ENCODE data around the gene SYPL1. TPM values are rescaled to one million over a fixed set of nuclear protein-coding genes. Genes with fewer than 3 reads are reported as not detected.
"Not testable (repeated sequence)": the region's sequence is repeated elsewhere in the genome, so short reads cannot be mapped to it uniquely, and the experiment has no call there.

SYPL1 gene
- total RNA-seq, 2 donors from 2014 or later, result 87.9 to 132 TPM

- H3K9me3 ChIP-seq, result no peaks in the 10 kb centered on the region
- no peaks in the 10 kb centered on the region for H3K36me3 ChIP-seq
- WGBS, result 61% methylated on average over 8 of the region's 8 CpGs
- H3K4me1 ChIP-seq (replicated peaks), result no peaks in the 10 kb centered on the region
- no peak for DNase-seq (ENCODE audit: low spot score)
- intact Hi-C loops (cut with DNase I), result no loop called here
- no peaks in the 10 kb centered on the region for H3K27me3 ChIP-seq (replicated peaks; ENCODE audit: insufficient read depth)
- no peak overlapping the region for H3K27ac ChIP-seq
- TF ChIP-seq POLR2AphosphoS5 (IDR thresholded peaks at IDR 0.05) (no peak), CTCF (IDR thresholded peaks at IDR 0.05) (no peak), POLR2A (IDR thresholded peaks at IDR 0.05) (no peak)
- H3K4me3 ChIP-seq, result no peak overlapping the region
Measured at GRCh38 chr7:106139265-106140251, 27.4 kb upstream of the SYPL1 start.

GRCh38 chr7:106138776-106139175, 26.7 kb upstream of the SYPL1 start:
- no peak overlapping the region for H3K4me3 ChIP-seq
- no peaks in the 10 kb centered on the region for H3K9me3 ChIP-seq
- H3K4me1 ChIP-seq (replicated peaks), result no peaks in the 10 kb centered on the region
- H3K36me3 ChIP-seq, result no peaks in the 10 kb centered on the region
- DNase-seq (ENCODE audit: low spot score), result no peak
- intact Hi-C loops (cut with DNase I), result no loop called here
- H3K27ac ChIP-seq, result no peak overlapping the region
- WGBS, result 83% methylated on average over 6 of the region's 6 CpGs
- no peaks in the 10 kb centered on the region for H3K27me3 ChIP-seq (replicated peaks; ENCODE audit: insufficient read depth)
- TF ChIP-seq POLR2A (IDR thresholded peaks at IDR 0.05), result no peak
- TF ChIP-seq POLR2AphosphoS5 (IDR thresholded peaks at IDR 0.05), result no peak
- no peak for TF ChIP-seq CTCF (IDR thresholded peaks at IDR 0.05)

- DNase-seq (ENCODE audit: low spot score); H3K36me3 ChIP-seq; H3K27ac ChIP-seq; intact Hi-C loops (cut with DNase I); H3K27me3 ChIP-seq (replicated peaks; ENCODE audit: insufficient read depth); H3K4me3 ChIP-seq; H3K4me1 ChIP-seq (replicated peaks); H3K9me3 ChIP-seq: not testable (repeated sequence)
Measured at GRCh38 chr7:106138181-106138580, 26.1 kb upstream of the SYPL1 start.

- WGBS, result 72% methylated on average over 3 of the region's 3 CpGs
- TF ChIP-seq CTCF (IDR thresholded peaks at IDR 0.05), result no peak
- TF ChIP-seq POLR2AphosphoS5 (IDR thresholded peaks at IDR 0.05), result no peak
- TF ChIP-seq POLR2A (IDR thresholded peaks at IDR 0.05), result no peak
- H3K27me3 ChIP-seq (replicated peaks; ENCODE audit: insufficient read depth), result no peaks in the 10 kb centered on the region
- intact Hi-C loops (cut with DNase I), result no loop called here
- DNase-seq (ENCODE audit: low spot score), result no peak
- no peaks in the 10 kb centered on the region for H3K9me3 ChIP-seq
- no peak overlapping the region for H3K27ac ChIP-seq
- no peak overlapping the region for H3K4me3 ChIP-seq
- H3K4me1 ChIP-seq (replicated peaks), result no peaks in the 10 kb centered on the region
- H3K36me3 ChIP-seq, result no peaks in the 10 kb centered on the region
Measured at GRCh38 chr7:106134241-106134640, 22.1 kb upstream of the SYPL1 start.

GRCh38 chr7:106129291-106129690, 17.2 kb upstream of the SYPL1 start:
- WGBS, result 95% methylated on average over 3 of the region's 3 CpGs
- no peaks in the 10 kb centered on the region for H3K36me3 ChIP-seq
- no peaks in the 10 kb centered on the region for H3K27me3 ChIP-seq (replicated peaks; ENCODE audit: insufficient read depth)
- no peaks in the 10 kb centered on the region for H3K9me3 ChIP-seq
- no peak overlapping the region for H3K4me3 ChIP-seq
- no peak for DNase-seq (ENCODE audit: low spot score)
- intact Hi-C loops (cut with DNase I), result no loop called here
- no peak overlapping the region for H3K27ac ChIP-seq
- H3K4me1 ChIP-seq (replicated peaks), result no peaks in the 10 kb centered on the region
- TF ChIP-seq POLR2A (IDR thresholded peaks at IDR 0.05) (no peak), CTCF (IDR thresholded peaks at IDR 0.05) (no peak), POLR2AphosphoS5 (IDR thresholded peaks at IDR 0.05) (no peak)

Data from prostate gland (tissue), 2 donors.